T47D (cell line): ENCODE results near the gene MYO18B.
"Not testable (repeated sequence)": the region's sequence is repeated elsewhere in the genome, so short reads cannot be mapped to it uniquely, and the experiment has no call there.

Source experiments
- DNase-seq, 2 experiments: peaks; one replicate each; pipeline versions ENCODE4 v3.0.0 to v3.0.0-alpha.2; 2011 to 2012; ENCODE audit warnings: low read depth in 1 of 2, low spot score in 1 of 2
- JUND ChIP-seq: IDR thresholded peaks from 2 replicates; pipeline ENCODE4 v1.6.1; 2012; ENCODE audit warnings: low read depth
- in situ Hi-C: cut with HindIII; loops from 2 replicates; pipeline ENCODE4 v1.10.0; 2016; ENCODE audit warnings: low sequenced_read_pairs, low pct_unique_long_range_greater_than_20kb

The MYO18B gene

GRCh38 chr22:25701056-25701780 is 40.8 kb upstream of the MYO18B start:
- TF ChIP-seq JUND, result no peak
- no peak for DNase-seq
- in situ Hi-C loops, result no loop called here

- peak; percentile 11 to 18 for DNase-seq
- no peak for TF ChIP-seq JUND
- in situ Hi-C loops, result no loop called here
Observed at GRCh38 chr22:25702040-25702439, 39.9 kb upstream of the MYO18B start.

GRCh38 chr22:25702571-25703167 is 39.3 kb upstream of the MYO18B start:
- DNase-seq, result no peak
- in situ Hi-C loops, result no loop called here
- TF ChIP-seq JUND, result no peak

- no peak for TF ChIP-seq JUND
- in situ Hi-C loops, result no loop called here
- no peak for DNase-seq
Observed at GRCh38 chr22:25704701-25705100, 37.3 kb upstream of the MYO18B start.

- in situ Hi-C loops, result no loop called here
- no peak for DNase-seq
- TF ChIP-seq JUND, result no peak
Observed at GRCh38 chr22:25706197-25706596, 35.8 kb upstream of the MYO18B start.

- in situ Hi-C loops, DNase-seq: not testable (repeated sequence)
Observed at GRCh38 chr22:25708430-25708829, 33.6 kb upstream of the MYO18B start.

GRCh38 chr22:25709758-25710157 is 32.2 kb upstream of the MYO18B start:
- no peak for DNase-seq
- TF ChIP-seq JUND, result no peak
- in situ Hi-C loops, result no loop called here

- TF ChIP-seq JUND, result no peak
- DNase-seq, result no peak
- in situ Hi-C loops, result no loop called here
Observed at GRCh38 chr22:25710501-25710900, 31.5 kb upstream of the MYO18B start.

GRCh38 chr22:25711491-25711890 is 30.5 kb upstream of the MYO18B start:
- DNase-seq, result no peak
- in situ Hi-C loops, result no loop called here
- TF ChIP-seq JUND, result no peak

GRCh38 chr22:25712661-25713400 is 29.2 kb upstream of the MYO18B start:
- no peak for TF ChIP-seq JUND
- DNase-seq, result no peak
- in situ Hi-C loops, result no loop called here

- in situ Hi-C loops, result no loop called here
- no peak for DNase-seq
- TF ChIP-seq JUND, result no peak
Observed at GRCh38 chr22:25714070-25714469, 27.9 kb upstream of the MYO18B start.

- DNase-seq, result no peak
- in situ Hi-C loops, result no loop called here
- TF ChIP-seq JUND, result no peak
Observed at GRCh38 chr22:25714739-25715138, 27.2 kb upstream of the MYO18B start.

GRCh38 chr22:25716637-25717036 is 25.4 kb upstream of the MYO18B start:
- in situ Hi-C loops, result no loop called here
- no peak for DNase-seq
- TF ChIP-seq JUND, result no peak
